WERI-Rb-1 (cell line): ENCODE data around the gene HHIP.

ENCODE experiments used
- DNase-seq: peaks from one replicate; pipeline ENCODE4 v3.0.0-alpha.2; 2020
- H3K27ac ChIP-seq: fragments of 250-450 bp; sonication (Bioruptor Pico); 2 replicates; pipeline ENCODE4 v1.5.1; 2020; ENCODE audit warnings: mild to moderate bottlenecking, moderate library complexity
- H3K27me3 ChIP-seq: fragments of 250-450 bp; sonication (Bioruptor Pico); 2 replicates; pipeline ENCODE4 v1.5.1; 2021; ENCODE audit warnings: mild to moderate bottlenecking, low read depth, moderate library complexity; ENCODE audit not compliant: insufficient read depth, severe bottlenecking
- H3K36me3 ChIP-seq: fragments of 250-450 bp; sonication (Bioruptor Pico); 2 replicates; pipeline ENCODE4 v1.5.1; 2020; ENCODE audit warnings: mild to moderate bottlenecking, moderate library complexity
- H3K4me3 ChIP-seq: 2 replicates; pipeline ENCODE4 v1.5.1; 2011; ENCODE audit warnings: low read depth, mild to moderate bottlenecking, control low read depth, low read length
- H3K9me3 ChIP-seq: fragments of 250-450 bp; sonication (Bioruptor Pico); 2 replicates; pipeline ENCODE4 v1.5.1; 2021; ENCODE audit warnings: mild to moderate bottlenecking, moderate library complexity; ENCODE audit not compliant: severe bottlenecking
- TF ChIP-seq, protein P1 (sequence below): IDR thresholded peaks from 2 replicates; pipeline ENCODE4 v1.5.1; 2011; ENCODE audit warnings: low read depth, mild to moderate bottlenecking, control low read depth, inconsistent platforms, low read length

The HHIP gene

GRCh38 chr4:144699565-144699964 lies 53.6 kb downstream of the HHIP start:
- H3K27me3 ChIP-seq: peaks cover 4% of the 10 kb centered on the region
- DNase-seq: no peak
- no peak overlapping the region for H3K27ac ChIP-seq
- no peak overlapping the region for H3K4me3 ChIP-seq
- H3K36me3 ChIP-seq: no peaks in the 10 kb centered on the region
- H3K9me3 ChIP-seq: no peaks in the 10 kb centered on the region
- TF ChIP-seq, protein P1, sequence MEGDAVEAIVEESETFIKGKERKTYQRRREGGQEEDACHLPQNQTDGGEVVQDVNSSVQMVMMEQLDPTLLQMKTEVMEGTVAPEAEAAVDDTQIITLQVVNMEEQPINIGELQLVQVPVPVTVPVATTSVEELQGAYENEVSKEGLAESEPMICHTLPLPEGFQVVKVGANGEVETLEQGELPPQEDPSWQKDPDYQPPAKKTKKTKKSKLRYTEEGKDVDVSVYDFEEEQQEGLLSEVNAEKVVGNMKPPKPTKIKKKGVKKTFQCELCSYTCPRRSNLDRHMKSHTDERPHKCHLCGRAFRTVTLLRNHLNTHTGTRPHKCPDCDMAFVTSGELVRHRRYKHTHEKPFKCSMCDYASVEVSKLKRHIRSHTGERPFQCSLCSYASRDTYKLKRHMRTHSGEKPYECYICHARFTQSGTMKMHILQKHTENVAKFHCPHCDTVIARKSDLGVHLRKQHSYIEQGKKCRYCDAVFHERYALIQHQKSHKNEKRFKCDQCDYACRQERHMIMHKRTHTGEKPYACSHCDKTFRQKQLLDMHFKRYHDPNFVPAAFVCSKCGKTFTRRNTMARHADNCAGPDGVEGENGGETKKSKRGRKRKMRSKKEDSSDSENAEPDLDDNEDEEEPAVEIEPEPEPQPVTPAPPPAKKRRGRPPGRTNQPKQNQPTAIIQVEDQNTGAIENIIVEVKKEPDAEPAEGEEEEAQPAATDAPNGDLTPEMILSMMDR: no peak

GRCh38 chr4:144701683-144702233 lies 55.8 kb downstream of the HHIP start:
- Histone ChIP-seq H3K27me3 (peaks cover 4% of the 10 kb centered on the region), H3K9me3 (no peaks in the 10 kb centered on the region), H3K4me3 (no peak overlapping the region), H3K36me3 (no peaks in the 10 kb centered on the region), H3K27ac (no peak overlapping the region)
- DNase-seq: no peak
- TF ChIP-seq, protein P1: no peak

DNA sequence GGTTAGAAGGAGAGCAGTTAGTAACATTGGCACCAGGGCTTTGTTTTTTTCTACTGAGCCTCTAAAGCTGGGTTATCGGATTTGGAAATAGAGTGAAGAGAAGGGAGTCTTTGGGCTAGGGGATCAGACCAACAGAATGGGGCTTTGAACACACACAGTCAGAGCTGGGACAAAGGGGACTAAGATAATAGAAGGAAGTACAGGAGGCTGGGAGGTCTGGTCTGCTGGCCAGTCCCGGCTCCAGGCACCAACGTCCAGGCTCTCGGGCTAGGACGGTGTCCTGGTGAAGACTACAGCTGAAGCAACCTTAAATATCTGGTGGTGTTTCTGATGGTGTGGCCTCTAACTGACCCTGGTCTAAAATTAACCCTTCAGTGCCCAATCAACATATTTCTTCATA lies 57.5 kb downstream of the HHIP start:
- Histone ChIP-seq H3K27me3 (peaks cover 4% of the 10 kb centered on the region), H3K27ac (no peak overlapping the region), H3K4me3 (no peak overlapping the region), H3K36me3 (no peaks in the 10 kb centered on the region), H3K9me3 (no peaks in the 10 kb centered on the region)
- peak; percentile 43 for DNase-seq
- TF ChIP-seq, protein P1: no peak

DNA sequence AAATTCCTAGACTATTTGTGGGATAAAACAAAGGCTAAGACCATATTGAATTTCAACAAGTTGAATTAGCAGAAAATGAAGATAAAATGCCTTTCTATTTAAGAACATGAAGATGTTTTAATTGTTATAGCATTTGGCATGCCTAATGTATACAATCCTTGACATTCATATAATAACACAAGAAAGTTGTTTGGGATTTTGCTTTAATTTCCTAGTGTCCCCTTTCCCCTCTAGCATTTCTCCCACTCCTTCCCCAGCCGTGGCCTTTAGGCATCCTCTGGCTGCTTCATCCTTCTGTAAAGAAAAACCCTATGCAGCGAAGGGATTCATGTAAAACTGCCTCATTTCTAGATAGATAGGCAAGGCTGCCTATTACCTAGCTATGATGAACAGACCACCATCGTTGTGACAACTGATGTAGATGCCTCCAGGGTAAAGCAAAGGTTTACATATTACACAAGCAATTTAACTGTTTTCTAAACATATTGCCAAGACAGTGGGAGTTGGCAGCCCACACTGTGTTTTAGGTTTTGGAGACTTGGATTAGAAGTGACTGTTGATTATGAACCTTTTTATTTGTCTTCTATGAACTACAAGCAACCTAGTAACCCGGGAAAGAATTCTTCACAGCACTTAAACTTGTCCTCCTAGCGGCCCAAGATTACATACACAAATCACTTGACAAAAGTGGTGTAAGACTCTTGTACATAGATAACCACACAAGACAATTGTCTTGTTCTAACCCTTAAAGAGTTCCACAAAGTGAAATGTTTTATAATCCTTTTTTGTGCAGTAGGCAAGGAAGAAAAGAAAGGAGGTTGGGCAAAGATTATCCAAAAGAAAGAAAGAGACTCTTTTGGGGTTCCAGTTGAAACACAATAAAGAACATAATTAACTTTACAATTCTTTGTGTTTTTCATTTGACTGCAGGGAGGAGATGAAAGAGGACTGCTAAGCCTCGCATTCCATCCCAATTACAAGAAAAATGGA lies 59.9 kb downstream of the HHIP start:
- no peaks in the 10 kb centered on the region for H3K27me3 ChIP-seq
- H3K36me3 ChIP-seq: no peaks in the 10 kb centered on the region
- no peak overlapping the region for H3K27ac ChIP-seq
- no peak overlapping the region for H3K4me3 ChIP-seq
- DNase-seq: no peak
- TF ChIP-seq, protein P1: no peak
- no peaks in the 10 kb centered on the region for H3K9me3 ChIP-seq

DNA sequence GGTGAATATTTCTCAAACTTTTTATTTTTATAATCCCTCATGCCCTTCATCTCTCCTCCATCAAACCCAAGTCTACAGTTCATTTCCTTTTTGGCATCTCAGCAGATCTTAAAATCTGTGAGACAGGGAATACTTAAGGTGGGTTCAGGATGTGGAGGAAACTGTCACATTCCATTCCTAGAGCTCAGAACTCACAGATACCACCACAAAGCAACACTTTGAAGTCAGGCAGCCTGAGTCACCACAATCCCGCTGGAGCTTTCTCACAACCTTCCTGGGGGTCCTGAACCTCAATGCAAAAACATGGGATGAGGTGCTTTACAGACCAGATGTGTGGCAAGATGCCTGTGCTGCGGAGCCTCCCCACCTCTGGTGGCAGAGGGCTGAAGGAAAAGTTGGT lies 63.2 kb downstream of the HHIP start:
- no peaks in the 10 kb centered on the region for H3K36me3 ChIP-seq
- TF ChIP-seq, protein P1: no peak
- no peak overlapping the region for H3K27ac ChIP-seq
- H3K27me3 ChIP-seq: no peaks in the 10 kb centered on the region
- no peaks in the 10 kb centered on the region for H3K9me3 ChIP-seq
- no peak overlapping the region for H3K4me3 ChIP-seq
- no peak for DNase-seq
